HPDE6-E6E7 (cell line): ENCODE measurements around the gene MAP1S.
"Not testable (repeated sequence)": the region's sequence is repeated elsewhere in the genome, so short reads cannot be mapped to it uniquely, and the experiment has no call there.

ENCODE experiments used
- DNase-seq: peaks from one replicate; pipeline ENCODE4 v3.0.0; 2011; ENCODE audit warnings: missing footprints; ENCODE audit errors: extremely low spot score

MAP1S gene

DNA sequence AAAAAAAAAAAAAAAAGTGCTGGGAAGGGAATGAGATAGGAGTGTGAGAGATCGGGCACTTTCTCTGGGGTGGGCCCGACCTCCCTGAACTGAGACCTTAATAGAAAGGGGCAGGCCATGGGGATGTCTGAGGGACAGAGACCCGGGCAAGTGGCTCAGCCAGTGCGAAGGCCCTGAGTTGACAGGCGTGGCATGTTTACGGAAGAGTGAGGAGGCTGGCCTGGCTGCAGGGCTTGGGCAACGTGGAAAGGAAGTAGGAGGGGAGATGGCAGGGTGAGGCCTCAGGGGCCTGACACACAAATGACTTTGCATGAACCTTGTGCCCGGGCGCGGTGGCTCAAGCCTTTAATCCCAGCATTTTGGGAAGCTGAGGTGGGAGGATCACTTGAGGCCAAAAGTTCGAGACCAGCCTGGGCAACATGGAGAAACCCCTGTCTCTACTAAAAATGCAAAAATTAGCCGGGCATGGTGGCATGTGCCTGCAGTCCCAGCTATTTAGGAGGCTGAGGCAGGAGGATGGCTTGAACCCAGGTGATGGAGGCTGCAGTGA is 45.9 kb downstream of the MAP1S start:
- DNase-seq, result peak; percentile 66

DNA sequence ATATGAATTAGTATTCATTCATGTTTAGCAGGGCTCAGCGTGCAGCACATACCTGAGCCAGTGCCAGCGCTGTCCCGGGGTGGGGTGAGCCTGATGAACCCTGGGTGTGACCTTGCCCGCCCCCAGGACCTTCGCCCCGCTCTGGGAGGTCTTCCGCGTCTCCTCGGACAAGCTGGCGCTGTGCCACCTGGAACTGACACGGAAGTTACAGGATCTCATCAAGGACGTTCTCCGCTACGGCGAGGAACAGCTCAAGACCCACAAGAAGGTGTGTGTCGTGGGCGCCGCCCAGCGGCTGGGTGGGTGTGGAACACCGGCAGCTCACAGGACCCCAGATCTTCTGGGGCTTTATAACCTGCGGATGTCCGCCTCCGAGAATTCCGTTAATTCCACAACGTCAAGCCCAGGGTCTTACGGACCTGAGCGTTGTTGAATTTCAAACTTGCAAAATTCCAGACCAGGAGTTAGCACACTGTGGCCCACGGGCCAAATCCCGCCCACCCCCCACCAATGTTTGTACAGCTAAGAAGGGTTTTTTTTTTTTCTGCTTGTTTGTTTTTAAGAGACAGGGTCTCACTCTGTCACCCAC is 47.4 kb downstream of the MAP1S start:
- DNase-seq, result peak; percentile 75

GRCh38 chr19:17767559-17767958 is 48.3 kb downstream of the MAP1S start:
- DNase-seq, result no peak

- no peak for DNase-seq
Observed at GRCh38 chr19:17770613-17771012, 51.3 kb downstream of the MAP1S start.

DNA sequence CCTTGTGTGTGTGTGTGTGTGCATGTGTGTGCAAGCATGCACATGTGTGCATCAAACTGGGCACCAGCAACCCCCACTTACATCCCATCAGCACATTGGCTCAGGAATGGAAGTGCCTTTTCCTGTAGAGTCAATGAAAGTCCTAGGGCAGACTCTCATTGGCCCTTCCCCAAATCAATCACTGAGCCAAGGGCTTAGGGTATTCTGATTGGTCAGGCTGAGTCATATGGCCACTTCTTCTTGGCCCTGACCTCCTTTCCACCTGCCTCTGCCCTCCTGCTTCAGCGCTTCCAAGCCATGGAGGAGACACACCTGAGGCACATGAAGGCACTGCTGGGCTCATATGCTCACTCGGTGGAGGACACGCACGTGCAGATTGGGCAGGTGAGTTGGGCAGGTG is 52.9 kb downstream of the MAP1S start:
- no peak for DNase-seq

GRCh38 chr19:17775245-17775927 is 56.1 kb downstream of the MAP1S start:
- no peak for DNase-seq

DNA sequence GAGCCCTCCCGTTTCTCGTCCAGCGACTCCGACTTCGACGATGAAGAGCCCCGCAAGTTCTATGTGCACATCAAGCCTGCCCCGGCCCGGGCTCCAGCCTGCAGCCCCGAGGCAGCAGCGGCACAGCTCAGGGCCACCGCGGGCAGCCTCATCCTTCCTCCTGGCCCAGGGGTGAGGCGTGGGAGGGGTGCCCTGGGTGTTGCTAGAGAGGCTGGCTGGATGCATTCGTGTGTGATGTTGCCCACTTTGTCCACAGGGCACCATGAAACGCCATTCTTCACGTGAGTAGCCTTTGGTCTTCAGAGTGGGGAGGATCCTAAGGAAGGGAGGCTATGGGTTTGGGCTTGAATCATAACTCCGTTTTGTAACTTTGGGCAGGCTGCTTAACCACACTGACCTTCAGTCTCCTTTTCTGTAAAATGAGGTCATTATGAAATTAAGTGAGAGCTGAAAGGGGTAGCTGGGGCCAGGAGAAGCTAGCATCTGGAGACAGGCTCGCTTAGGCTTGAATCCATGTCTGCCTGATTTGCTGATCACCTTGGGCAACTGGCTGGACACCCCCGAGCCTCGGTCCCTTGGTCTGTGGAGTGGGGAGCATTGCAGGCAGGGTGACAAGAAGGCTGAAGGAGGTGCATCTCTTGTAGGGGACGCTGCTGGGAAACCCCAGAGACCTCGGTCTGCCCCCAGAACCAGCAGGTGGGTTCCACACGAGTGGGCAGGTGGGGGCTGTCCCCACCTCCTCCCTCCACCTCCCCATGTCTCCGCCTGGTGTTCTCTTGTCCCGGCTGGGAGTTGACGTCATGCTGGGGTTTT is 56.9 kb downstream of the MAP1S start:
- DNase-seq, result no peak

DNA sequence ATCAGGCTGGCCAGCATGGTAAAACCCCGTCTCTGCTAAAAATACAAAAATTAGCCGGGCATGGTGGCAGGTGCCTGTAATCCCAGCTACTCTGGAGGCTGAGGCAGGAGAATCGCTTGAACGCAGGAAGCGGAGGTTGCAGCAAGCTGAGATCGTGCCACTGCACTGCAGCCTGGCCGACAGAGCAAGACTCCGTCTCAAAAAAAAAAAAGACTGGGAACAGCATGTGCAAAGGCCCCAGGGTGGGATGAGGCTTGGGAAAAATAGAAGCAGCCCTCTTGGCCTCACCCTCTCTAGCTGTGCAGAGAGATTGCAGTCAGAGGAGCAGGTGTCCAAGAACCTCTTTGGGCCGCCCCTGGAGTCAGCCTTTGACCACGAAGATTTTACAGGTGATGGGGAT is 58.6 kb downstream of the MAP1S start:
- not testable (repeated sequence) for DNase-seq

GRCh38 chr19:17778251-17778967 is 59.1 kb downstream of the MAP1S start:
- no peak for DNase-seq

DNA sequence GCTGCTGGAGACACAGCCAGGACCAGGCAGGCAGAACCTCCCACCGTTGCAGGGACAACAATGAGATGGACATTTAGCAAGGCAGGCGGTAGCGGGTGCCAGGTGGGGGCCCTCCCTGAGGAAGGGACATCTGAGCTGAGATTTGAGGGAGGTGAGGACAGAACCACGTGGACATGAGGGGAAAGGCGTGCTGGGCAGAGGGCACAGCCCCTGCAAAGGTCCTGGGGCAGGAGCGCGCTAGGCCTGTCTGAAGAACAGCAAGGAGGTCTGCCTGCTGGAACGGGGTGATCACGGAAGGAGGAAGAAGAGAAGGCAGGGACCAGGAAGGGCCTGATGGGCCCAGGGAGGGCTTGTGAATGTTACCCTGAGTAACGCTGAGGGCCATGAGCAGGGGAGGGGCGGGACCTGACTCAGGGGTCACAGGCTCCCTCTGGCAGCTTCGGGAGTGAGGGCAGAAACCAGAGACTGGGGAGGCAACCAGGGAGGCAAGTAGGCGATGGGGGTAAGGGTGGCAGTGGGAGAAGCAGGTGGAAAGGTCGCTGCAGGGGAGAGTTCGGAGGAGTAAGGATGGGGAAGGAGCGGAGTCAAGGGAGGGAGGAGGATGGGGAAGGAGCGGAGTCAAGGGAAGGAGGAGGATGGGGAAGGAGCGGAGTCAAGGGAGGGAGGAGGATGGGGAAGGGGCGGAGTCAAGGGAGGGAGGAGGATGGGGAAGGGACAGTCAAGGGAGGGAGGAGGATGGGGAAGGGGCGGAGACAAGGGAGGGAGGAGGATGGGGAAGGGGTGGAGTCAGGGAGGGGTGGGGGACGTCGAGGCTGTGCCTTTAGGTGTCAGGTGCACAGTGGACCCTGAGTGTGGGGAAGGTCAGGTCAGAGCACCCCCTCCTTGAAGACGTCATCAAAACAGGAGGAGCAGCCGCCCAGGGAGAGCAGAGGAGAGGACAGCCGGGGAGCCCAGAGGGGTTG is 60.0 kb downstream of the MAP1S start:
- no peak for DNase-seq

- DNase-seq, result no peak
Observed at GRCh38 chr19:17780781-17781180, 61.5 kb downstream of the MAP1S start.

DNA sequence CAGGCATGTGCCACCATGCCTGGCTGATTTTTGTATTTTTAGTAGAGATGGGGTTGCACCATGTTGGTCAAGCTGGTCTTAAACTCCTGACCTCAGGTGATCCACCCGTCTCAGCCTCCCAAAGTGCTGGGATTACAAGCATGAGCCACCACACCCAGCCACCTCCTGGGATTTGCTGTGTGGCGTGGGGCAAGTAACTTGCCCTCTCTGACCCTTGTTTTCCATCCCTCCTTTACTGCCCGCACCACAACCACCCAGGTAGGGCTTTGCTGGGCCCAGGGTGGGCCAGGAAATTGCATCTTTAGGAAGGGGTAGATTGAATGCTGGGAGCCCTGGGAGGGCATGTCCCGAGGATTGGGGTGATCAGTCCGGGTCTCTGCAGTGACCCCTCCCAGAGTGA is 64.4 kb downstream of the MAP1S start:
- DNase-seq, result not testable (repeated sequence)
